Left cardiac atrium (tissue), 4 donors: ENCODE results near the gene BMP5. TPM values are rescaled to one million over a fixed set of nuclear protein-coding genes. Genes with fewer than 3 reads are reported as not detected.

Experiments used
- ATAC-seq, 2 donors: fragments of 200-7000 bp; cut with Tn5 transposase; one replicate each; pipeline ENCODE4 v1.9.1; 2020; ENCODE audit warnings: mild to moderate bottlenecking in 2 of 2, moderate library complexity in 2 of 2
- DNase-seq: peaks from one replicate; pipeline ENCODE4 v3.0.0-alpha.2; 2020
- intact Hi-C, 2 donors: fragments of 100-400 bp; cut with DNase I; formaldehyde crosslinking; loops; one replicate each; pipeline versions ENCODE4 v1.14.1 to v1.15.1; 2022 to 2023
- total RNA-seq, 2 donors: library from RNA; stranded (reverse); fragmentation: NEBNext Ultra II Directional; extraction: Animal tissue kit (Norgen Biotek cat#: 25700); gene quantifications; one replicate each; pipeline ENCODE4 v1.2.1, GENCODE V29; 2021
- donor health status: DM: no; HTN: yes; CAD: no.
- donor health status: DM: no; HTN: yes; CAD: no; lungs with severe emphysema.
- donor health status: DM: yes; HTN: yes; CAD: no.
- donor health status: Dilated cardiomyopathy.

BMP5 gene
- total RNA-seq, 2 donors from 2014 or later: 4.6 to 5.2 TPM

DNA sequence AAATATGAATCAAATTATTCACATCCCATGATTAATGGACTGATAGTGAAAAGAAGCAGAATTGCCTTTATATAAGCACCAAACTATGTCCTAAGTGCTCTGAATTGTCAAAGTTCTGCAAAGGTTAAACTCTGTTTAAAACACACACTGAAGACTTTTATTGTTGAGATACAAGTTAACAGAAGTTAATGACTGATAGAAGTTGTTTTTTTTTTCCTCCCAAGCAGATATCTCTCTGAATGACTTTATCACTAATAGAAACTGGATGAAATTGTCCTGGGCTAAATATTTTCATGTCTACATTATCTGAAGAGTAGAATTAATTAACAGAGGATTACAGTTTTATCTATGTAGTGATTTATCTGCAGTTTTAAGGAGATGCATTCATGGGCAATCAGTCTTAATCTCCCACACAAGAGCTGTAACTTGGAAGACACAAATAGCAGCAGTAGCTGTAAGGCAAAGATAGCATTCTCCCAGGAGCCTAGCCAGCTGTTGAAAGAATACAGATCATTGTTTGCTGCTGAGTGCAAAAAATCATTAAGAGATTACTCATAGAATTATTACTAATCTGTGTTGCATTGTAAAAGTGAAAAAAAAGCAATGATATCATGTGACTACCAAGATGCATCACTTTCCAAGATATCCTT is 49.9 kb downstream of the BMP5 start:
- ATAC-seq: peak; percentile 38 to 96
- no peak for DNase-seq
- intact Hi-C loops: no loop called here

- ATAC-seq: no peak
- intact Hi-C loops: no loop called here
Measured at GRCh38 chr6:55822815-55823214, 52.6 kb downstream of the BMP5 start.

GRCh38 chr6:55822005-55822404 is 53.4 kb downstream of the BMP5 start:
- intact Hi-C loops: no loop called here
- ATAC-seq (no peak), DNase-seq (no peak)

More at GRCh38 chr6:55822815-55823214, 52.6 kb downstream of the BMP5 start:
- no peak for DNase-seq

- intact Hi-C loops: no loop called here
- DNase-seq: no peak
- ATAC-seq: no peak
Measured at GRCh38 chr6:55820696-55821095, 54.7 kb downstream of the BMP5 start.

GRCh38 chr6:55819811-55820210 is 55.6 kb downstream of the BMP5 start:
- DNase-seq (no peak), ATAC-seq (no peak)
- intact Hi-C loops: no loop called here

- ATAC-seq (no peak), DNase-seq (no peak)
- intact Hi-C loops: no loop called here
Measured at GRCh38 chr6:55818482-55818881, 56.9 kb downstream of the BMP5 start.

DNA sequence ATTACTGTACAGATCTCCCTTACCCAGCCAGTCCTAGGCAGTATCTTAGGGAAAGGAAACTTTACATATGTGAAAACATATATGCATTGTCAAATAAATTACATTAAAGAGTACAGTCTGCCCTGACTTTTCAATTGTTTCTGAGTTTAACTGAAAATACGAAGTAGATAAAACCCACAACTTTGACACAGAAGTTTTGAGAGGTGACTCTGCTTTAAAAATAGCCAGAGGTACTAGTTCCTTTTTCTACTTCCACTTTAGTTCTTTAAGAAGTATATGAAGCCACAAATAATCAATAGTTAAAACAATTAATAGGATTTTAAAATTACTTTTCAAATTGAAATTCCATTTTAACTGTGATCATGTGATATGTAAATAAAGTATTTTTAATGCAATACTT is 62.9 kb downstream of the BMP5 start:
- ATAC-seq: no peak
- intact Hi-C loops: no loop called here
- no peak for DNase-seq

GRCh38 chr6:55811074-55811473 is 64.3 kb downstream of the BMP5 start:
- intact Hi-C loops: no loop called here
- no peak for ATAC-seq
- DNase-seq: no peak

DNA sequence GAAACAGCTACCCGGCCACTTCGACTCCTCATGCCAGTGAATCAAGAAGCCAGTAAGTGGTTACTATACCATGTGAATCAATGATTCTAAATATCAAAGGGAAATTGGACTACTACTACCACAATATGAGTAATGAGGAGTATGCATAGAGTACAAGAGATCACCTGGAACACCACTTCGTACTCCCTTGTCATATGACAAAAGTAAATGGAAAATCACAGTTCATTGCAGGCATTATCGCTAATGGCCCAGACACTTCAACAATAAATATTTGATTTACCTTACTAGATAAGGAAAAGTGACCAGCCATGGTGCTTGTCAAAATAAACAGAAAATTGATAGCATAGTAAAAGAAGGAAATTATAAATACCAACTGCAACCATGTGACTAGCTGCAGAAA is 73.1 kb downstream of the BMP5 start:
- ATAC-seq: no peak
- intact Hi-C loops: no loop called here
- DNase-seq: no peak

- DNase-seq (no peak), ATAC-seq (no peak)
- intact Hi-C loops: no loop called here
Measured at GRCh38 chr6:55798571-55798970, 76.8 kb downstream of the BMP5 start.

DNA sequence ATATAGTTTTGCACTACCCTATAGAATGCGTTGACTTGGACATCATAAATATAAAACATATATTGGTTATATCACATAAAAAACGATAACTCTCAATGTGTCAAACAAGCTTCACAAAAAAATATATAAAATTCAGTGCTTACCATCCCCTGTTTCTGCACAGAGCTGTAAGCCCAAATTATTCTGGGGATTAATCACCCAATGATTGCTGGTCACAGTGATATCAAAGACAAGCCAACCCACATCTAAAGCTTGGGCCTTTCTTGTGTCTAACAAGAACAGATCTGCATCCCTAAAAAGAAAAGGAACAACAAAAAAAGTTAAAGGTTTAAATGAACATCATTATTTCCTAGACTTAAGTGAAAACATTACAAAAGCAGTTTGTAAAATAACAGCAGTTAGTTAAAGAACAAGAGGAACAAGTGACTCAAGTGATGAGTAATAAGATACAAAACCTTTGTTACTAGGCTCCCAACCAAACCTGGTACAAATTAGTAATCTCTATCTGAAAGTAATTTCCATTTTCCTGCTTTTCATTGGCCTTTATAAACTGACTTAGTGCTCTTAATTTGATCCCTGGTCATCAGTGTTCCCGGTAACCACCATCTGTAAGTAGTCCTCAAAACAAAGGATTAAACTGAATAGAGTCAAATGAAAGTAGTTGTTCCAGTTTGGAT is 81.1 kb downstream of the BMP5 start:
- DNase-seq (no peak), ATAC-seq (no peak)
- intact Hi-C loops: no loop called here

DNA sequence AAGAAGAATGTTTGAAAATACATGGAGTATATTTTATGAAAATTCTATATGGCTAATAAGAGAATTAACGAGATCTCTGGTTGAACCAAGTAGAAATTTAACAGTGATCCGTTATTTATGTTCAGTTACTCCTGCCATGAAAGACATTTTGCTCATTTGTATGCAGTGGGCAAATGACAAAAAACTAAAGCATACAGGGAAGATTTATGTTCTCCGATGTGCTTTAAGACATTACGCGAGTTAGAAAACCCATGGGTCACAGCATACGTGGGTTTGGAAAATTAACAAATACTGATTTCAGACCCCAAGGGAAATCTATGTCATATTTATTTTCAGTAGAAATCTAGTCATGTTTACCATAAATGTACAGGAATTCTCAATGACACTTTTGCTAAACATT is 90.1 kb downstream of the BMP5 start:
- DNase-seq: no peak
- no peak for ATAC-seq
- intact Hi-C loops: no loop called here

DNA sequence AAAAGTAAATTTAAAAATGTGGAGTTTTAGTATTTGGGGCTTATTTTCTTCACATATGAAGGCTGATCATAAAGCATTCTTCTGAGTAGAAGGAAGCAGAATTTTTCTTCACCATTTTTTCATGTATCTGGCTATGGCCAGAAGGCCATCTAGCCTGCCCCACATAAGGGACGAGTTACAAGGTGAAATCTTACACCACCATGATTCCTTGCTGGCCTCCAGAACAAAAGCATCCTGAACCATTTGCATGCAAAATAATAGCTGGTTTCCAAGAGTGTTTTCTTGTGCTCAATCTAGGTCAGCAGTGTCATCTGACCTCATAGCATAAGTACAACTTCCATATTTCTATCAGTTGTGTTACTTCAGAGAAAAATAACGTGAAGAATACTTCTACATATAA is 93.1 kb downstream of the BMP5 start:
- ATAC-seq (no peak), DNase-seq (no peak)
- intact Hi-C loops: no loop called here

DNA sequence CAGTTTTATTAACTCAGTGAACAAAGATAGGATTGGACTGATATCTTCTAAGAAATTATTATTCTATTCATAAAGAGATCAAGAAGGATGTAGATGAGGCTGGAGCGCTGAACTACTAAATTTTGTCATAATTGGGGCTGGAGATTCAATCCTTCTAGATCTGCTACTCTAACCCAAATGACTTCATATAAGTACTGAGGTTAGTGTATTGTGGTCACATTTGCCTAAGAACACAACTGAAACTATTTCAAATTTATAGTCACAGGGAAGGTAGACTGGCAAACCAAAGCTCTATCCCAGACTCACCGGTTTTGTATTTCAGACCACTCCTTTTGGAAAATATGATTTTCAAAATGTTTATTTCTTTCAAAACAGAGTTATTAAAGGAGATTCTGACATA is 96.7 kb downstream of the BMP5 start:
- intact Hi-C loops: no loop called here
- ATAC-seq (no peak), DNase-seq (no peak)

DNA sequence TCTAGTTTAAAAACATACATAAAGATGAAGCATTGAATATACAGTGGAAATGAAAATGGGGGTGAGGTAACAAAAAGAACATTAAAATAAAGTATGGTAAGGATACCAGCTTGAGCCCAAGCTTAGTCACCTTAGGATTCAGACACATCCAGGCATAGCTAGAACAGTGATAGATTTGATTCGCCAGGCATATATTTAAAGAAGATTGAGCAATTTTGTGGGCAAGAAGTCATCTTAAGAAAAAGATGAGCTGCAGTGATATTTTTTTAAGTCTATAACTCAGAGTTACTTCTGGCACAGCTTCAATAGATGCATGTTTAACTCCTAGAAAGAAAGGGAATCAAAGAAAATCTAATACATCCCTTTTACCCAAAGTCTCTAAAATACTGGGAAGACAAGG is 97.9 kb downstream of the BMP5 start:
- DNase-seq: no peak
- ATAC-seq: no peak
- intact Hi-C loops: no loop called here

DNA sequence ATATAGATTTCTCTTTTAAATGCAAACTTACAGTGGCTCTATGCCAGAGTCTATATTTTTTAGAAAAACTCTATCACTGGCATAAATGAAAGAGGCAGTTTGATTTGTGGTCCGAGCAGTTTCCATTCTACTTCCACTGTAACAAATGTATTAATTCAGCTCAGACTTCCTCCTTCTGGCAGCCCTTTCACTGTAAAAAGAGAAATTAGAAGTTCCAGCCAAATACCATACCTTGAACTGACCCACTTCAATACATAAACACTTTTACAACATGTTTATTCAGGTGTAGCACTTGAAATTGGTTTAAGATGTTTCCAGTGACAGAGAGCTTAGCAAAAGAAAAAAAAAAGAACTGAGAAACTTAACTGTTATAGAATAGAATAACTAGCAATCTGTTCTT is 99.3 kb downstream of the BMP5 start:
- intact Hi-C loops: no loop called here
- ATAC-seq: no peak

DNA sequence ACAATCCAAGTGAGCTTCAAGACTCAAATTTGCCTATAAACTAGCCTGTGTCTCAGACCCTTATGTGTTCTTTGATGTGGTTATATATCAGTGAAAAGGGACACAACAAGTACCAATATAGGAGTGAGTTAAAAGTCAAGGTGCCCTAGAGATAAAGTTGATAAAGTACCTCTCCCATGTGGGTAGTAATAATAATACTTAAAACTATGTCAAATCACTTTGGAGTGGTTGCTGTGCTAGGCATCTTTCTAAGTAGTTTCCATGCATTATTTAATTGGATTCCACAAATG is 100.4 kb downstream of the BMP5 start:
- no peak for ATAC-seq
- intact Hi-C loops: no loop called here
- DNase-seq: no peak

More for the DNA sequence above, 99.3 kb downstream of the BMP5 start:
- no peak for DNase-seq

GRCh38 chr6:55774286-55775028 is 100.9 kb downstream of the BMP5 start:
- no peak for DNase-seq
- ATAC-seq: no peak
- intact Hi-C loops: no loop called here

- ATAC-seq: no peak
- intact Hi-C loops: no loop called here
Measured at GRCh38 chr6:55773620-55774216, 101.7 kb downstream of the BMP5 start.

GRCh38 chr6:55772730-55773129 is 102.7 kb downstream of the BMP5 start:
- intact Hi-C loops: no loop called here
- DNase-seq: no peak
- ATAC-seq: no peak

More at GRCh38 chr6:55773620-55774216, 101.7 kb downstream of the BMP5 start:
- no peak for DNase-seq
